Ovary (tissue), 9 donors: ENCODE results near the gene GLB1L2. TPM values are rescaled to one million over a fixed set of nuclear protein-coding genes. Genes with fewer than 3 reads are reported as not detected.

ENCODE experiments used
- DNase-seq, 5 donors: peaks; one replicate each; pipeline ENCODE4 v3.0.0-alpha.2; 2019 to 2020
- H3K27ac ChIP-seq, 2 donors: fragments of 200-600 bp; one replicate each; pipeline versions ENCODE4 v1.5.1 to v1.8.0; 2019 to 2022
- H3K27me3 ChIP-seq: fragments of 200-600 bp; one replicate; pipeline ENCODE4 v1.8.0; 2022
- H3K36me3 ChIP-seq: fragments of 200-600 bp; sonication (generic); one replicate; pipeline ENCODE4 v1.5.1; 2019
- H3K4me1 ChIP-seq: one replicate; pipeline ENCODE4 v1.8.1; 2013; ENCODE audit warnings: mild to moderate bottlenecking, moderate library complexity; ENCODE audit not compliant: insufficient read depth
- H3K4me3 ChIP-seq: fragments of 200-600 bp; sonication (generic); one replicate; pipeline ENCODE4 v1.5.1; 2017
- H3K9me3 ChIP-seq, 2 donors: fragments of 200-600 bp in 1 of 2; sonication (generic) in 1 of 2; one replicate each; pipeline versions ENCODE4 v1.5.1 to v1.8.1; 2013 to 2019; ENCODE audit warnings: mild to moderate bottlenecking in 1 of 2, moderate library complexity in 1 of 2
- EP300 ChIP-seq: sonication (generic); formaldehyde crosslinking; IDR thresholded peaks from one replicate; pipeline ENCODE4 v1.6.1; 2017; ENCODE audit warnings: antibody characterized with exemption
- POLR2A ChIP-seq: fragments of 450-650 bp; IDR thresholded peaks from one replicate; pipeline ENCODE4 v1.6.1; 2017; ENCODE audit warnings: antibody characterized with exemption, mild to moderate bottlenecking, moderate library complexity
- WGBS, 3 donors: extraction: QIAGEN DNeasy Blood & Tissue Kit in 1 of 3; methylation state at CpG; one replicate each; pipeline versions ENCODE4 v1.1.5 to v1.1.7; 2013 to 2017; 5-methylcytosine and 5-hydroxymethylcytosine counted together
- intact Hi-C, 4 donors: fragments of 100-400 bp; cut with DNase I; formaldehyde crosslinking; loops; one replicate each; pipeline versions ENCODE4 v1.11.0 to v1.15.1; 2022 to 2023
- polyA plus RNA-seq, 2 donors: library from polyadenylated mRNA; stranded (reverse); fragments of 200-250 nt in 1 of 2; fragments of 350-450 nt in 1 of 2; fragmentation: Illumina TruSeq in 1 of 2; extraction: RNeasy Lipid Tissue Mini Kit (QIAGEN cat#74804) in 1 of 2; gene quantifications; one replicate each; pipeline ENCODE4 v1.2.3, GENCODE V29; 2013 to 2014
- total RNA-seq, 7 donors: library from RNA; depleted of rRNA in 2 of 7; stranded (reverse); fragments of >200 nt in 2 of 7; fragmentation: NEBNext Ultra II Directional in 3 of 7; extraction: Animal tissue kit (Norgen Biotek cat#: 25700) in 3 of 7; gene quantifications; one replicate each; pipeline versions ENCODE4 v1.1.0 to v1.2.4, GENCODE V29; 2016 to 2023
- TF ChIP-seq, protein P1 (sequence below), 3 donors: fragments of 450-650 bp in 2 of 3; fragments of 200-600 bp in 1 of 3; IDR thresholded peaks; one replicate each; pipeline versions ENCODE4 v1.5.1 to v1.8.0; 2016 to 2022; ENCODE audit warnings: antibody characterized with exemption in 3 of 3, mild to moderate bottlenecking in 1 of 3
- donor health status: DM: no; HTN: no; CAD: no; lungs with moderate emphysema.
- donor health status: DM: no; HTN: no; CAD: no.
- donor health status: Bipolar disorder and iron deficiency.
- donor health status: DM: yes; HTN: yes; CAD: no.
- donor health status: DM: no; HTN: no; CAD: no.
- donor health status: DM: yes; HTN: yes; CAD: no.

Gene GLB1L2
- total and polyA plus RNA-seq, 9 donors: 9.8 to 24.6 (median 15.6) TPM

DNA sequence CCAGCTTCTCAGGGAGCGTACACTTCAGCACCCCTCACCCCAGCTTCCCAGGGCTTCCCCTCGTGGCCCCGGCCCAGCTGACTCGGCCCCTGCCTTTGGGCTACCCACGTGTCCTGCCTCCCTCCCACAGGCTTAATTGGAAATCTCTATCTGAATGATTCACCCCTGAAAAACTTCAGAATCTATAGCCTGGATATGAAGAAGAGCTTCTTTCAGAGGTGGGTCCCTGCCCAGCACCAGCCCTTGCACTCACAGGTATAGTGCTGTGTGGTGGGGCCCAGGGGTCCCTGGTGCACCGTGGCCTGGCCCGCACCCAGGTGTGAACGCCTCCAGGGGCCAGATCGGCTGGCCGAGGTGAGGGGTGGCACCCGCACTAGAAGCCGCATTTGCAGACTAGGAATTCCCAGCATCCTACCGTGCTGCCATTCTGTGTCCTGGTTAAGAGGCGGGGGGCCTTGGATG, 41.8 kb downstream of the GLB1L2 start:
- intact Hi-C loops: no loop called here
- Histone ChIP-seq H3K4me3 (no peak overlapping the region), H3K4me1 (no peaks in the 10 kb centered on the region), H3K36me3 (no peaks in the 10 kb centered on the region), H3K27me3 (no peaks in the 10 kb centered on the region), H3K9me3 (no peaks in the 10 kb centered on the region), H3K27ac (no peak overlapping the region)
- DNase-seq: no peak
- 80 to 84% (median 84%) methylated on average over 14 of the region's 14 CpGs for WGBS, 3 donors
- no peak for TF ChIP-seq EP300
- TF ChIP-seq, protein P1, sequence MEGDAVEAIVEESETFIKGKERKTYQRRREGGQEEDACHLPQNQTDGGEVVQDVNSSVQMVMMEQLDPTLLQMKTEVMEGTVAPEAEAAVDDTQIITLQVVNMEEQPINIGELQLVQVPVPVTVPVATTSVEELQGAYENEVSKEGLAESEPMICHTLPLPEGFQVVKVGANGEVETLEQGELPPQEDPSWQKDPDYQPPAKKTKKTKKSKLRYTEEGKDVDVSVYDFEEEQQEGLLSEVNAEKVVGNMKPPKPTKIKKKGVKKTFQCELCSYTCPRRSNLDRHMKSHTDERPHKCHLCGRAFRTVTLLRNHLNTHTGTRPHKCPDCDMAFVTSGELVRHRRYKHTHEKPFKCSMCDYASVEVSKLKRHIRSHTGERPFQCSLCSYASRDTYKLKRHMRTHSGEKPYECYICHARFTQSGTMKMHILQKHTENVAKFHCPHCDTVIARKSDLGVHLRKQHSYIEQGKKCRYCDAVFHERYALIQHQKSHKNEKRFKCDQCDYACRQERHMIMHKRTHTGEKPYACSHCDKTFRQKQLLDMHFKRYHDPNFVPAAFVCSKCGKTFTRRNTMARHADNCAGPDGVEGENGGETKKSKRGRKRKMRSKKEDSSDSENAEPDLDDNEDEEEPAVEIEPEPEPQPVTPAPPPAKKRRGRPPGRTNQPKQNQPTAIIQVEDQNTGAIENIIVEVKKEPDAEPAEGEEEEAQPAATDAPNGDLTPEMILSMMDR (IDR thresholded peaks at IDR 0.05): no peak

DNA sequence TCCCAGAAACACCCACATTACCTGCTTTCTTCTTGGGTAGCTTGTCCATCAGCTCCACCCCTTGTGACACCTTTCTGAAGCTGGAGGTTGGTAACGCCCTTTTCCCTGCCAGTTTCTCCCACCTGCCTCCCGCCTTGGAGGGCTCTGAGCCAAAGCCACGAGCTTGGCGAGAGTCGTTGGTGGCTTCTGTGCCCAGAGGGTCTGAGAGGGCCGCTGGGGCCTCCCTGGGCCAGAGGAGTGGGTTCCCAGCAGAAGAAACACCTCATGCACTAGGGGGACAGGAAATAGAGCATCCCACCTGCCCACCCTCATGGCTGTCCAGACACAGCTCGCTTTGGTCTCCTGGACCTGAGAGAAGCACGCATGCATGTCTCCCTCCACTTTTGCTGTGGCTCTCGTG, 42.4 kb downstream of the GLB1L2 start:
- no peak for DNase-seq
- no peaks in the 10 kb centered on the region for H3K4me1 ChIP-seq
- no peak overlapping the region for H3K4me3 ChIP-seq
- no peak overlapping the region for H3K27ac ChIP-seq
- H3K9me3 ChIP-seq: no peaks in the 10 kb centered on the region
- no peaks in the 10 kb centered on the region for H3K36me3 ChIP-seq
- 87 to 90% (median 88%) methylated on average over 9 of the region's 9 CpGs for WGBS, 3 donors
- intact Hi-C loops: no loop called here
- H3K27me3 ChIP-seq: no peaks in the 10 kb centered on the region
- TF ChIP-seq EP300: no peak
- TF ChIP-seq, protein P1 (IDR thresholded peaks at IDR 0.05): no peak
- TF ChIP-seq POLR2A: no peak

DNA sequence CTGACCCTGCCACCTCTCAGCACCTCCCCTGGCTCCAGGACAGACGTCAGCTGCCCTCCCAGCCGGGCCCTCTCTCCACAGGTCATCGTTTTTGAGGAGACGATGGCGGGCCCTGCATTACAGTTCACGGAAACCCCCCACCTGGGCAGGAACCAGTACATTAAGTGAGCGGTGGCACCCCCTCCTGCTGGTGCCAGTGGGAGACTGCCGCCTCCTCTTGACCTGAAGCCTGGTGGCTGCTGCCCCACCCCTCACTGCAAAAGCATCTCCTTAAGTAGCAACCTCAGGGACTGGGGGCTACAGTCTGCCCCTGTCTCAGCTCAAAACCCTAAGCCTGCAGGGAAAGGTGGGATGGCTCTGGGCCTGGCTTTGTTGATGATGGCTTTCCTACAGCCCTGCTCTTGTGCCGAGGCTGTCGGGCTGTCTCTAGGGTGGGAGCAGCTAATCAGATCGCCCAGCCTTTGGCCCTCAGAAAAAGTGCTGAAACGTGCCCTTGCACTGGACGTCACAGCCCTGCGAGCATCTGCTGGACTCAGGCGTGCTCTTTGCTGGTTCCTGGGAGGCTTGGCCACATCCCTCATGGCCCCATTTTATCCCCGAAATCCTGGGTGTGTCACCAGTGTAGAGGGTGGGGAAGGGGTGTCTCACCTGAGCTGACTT, 43.2 kb downstream of the GLB1L2 start:
- TF ChIP-seq EP300: no peak
- TF ChIP-seq, protein P1 (IDR thresholded peaks at IDR 0.05): no peak
- TF ChIP-seq POLR2A: no peak
- intact Hi-C loops: no loop called here
- Histone ChIP-seq H3K36me3 (no peaks in the 10 kb centered on the region), H3K4me3 (no peak overlapping the region), H3K4me1 (no peaks in the 10 kb centered on the region), H3K27ac (no peak overlapping the region), H3K9me3 (no peaks in the 10 kb centered on the region), H3K27me3 (no peaks in the 10 kb centered on the region)
- DNase-seq: no peak
- WGBS, 3 donors: 86 to 87% (median 86%) methylated on average over 16 of the region's 16 CpGs

DNA sequence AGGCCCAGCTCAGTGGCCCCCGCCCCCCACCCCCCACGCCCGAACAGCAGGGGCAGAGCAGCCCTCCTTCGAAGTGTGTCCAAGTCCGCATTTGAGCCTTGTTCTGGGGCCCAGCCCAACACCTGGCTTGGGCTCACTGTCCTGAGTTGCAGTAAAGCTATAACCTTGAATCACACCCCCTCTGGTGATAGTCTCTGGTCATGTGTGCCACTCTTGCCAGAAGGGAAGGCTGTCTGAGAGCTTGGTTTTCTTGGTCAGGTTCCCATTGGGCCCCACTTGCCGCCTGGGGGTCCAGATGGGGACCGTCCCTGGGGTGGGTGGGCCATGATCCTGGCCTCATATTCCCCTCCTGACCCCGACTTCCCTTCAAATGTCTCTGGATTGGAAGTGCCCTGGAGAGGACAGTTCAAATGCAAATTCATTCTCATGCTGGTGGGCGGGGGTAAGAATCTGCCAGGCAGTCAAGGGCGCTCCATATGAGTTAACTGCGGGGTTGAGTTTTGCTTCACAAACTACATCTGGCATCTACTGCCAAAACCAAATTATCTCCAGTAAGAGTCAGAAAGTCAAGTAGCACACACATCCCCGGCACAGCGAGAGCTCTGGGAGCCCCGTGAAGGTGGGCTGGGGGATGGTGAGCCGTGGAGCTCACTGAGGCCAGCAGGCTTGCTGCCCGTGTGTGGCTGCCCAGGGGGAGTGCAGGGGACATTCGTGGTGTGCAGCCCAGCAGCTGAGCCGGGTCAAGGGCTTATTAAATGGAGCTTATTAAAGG, 44.5 kb downstream of the GLB1L2 start:
- Histone ChIP-seq H3K27me3 (no peaks in the 10 kb centered on the region), H3K9me3 (no peaks in the 10 kb centered on the region), H3K27ac (no peak overlapping the region), H3K4me3 (no peak overlapping the region), H3K4me1 (no peaks in the 10 kb centered on the region), H3K36me3 (no peaks in the 10 kb centered on the region)
- TF ChIP-seq POLR2A: no peak
- TF ChIP-seq, protein P1 (IDR thresholded peaks at IDR 0.05): no peak
- no peak for TF ChIP-seq EP300
- WGBS, 3 donors: 69 to 76% (median 76%) methylated on average over 17 to 18 of the region's 18 CpGs
- no peak for DNase-seq
- intact Hi-C loops: no loop called here
